ENCODE data around the gene TMEM145. TPM values are rescaled to one million over a fixed set of nuclear protein-coding genes. Genes with fewer than 3 reads are reported as not detected.

The TMEM145 gene
- total and polyA plus RNA-seq, 9 of the 15 experiments (the other 6 are each of a cell fraction or from before 2014, with no cell fraction given): 0.80 to 5.5 (median 1.9) TPM; not detected in 3

DNA sequence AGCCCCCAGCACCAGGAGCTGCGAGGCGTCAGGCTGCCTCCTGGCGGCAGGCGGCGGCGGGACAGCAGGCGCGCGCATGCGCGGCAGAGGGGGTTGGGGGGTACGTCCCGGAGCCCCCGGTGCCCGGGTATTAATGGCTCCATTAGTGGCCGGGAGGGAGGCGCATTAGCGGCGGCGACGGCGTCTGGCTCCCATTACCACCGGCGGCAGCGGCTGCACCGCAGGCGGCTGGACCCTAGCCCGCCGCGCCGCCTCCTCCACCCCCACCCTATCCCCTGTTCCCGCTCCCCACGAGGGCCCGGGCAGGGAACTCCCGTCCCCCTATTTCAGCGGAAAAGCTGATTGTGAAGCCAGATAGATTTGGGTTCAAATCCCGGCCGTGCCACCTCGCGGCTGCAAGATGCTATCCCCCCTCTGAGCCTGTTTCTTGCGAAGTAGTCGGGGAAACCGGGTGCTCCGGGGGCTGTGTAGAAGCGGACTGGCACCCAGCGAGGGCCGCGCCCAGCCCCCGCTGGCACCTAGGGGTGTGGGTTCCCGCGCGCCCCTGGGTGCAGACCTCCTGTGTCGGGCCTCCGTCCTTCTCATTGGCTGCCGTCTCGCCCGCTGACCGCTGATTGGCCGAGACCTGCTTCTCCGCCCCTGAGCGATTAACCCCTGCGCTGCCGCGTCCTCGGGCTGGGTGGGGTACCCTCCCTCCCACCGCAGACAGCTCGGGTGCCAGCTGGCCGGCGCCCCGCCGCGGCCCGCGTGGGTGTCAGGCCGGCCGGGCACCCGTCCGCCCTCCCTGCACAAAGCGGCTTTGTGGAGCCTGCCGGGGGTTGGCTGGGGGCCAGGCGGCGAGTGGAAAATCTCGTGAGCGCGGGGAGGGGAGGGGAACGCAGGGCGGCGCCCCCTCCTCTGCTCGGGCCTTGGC, 33.0 kb upstream of the TMEM145 start (continued):
- TF ChIP-seq TAF1 (IDR thresholded peaks at IDR 0.05; ENCODE audit: control insufficient read depth, extremely low read depth, insufficient read depth, low read length, severe bottlenecking) (peak; percentile 37), ZBTB1 (CRISPR knock-in tag; IDR thresholded peaks at IDR 0.05; ENCODE audit: borderline replicate concordance, low read depth) (peak; percentile 12; the same call in 1 of the 2 replicates), HNRNPH1 (optimal IDR thresholded peaks at IDR 0.05; ENCODE audit: low read depth, low read length) (no peak), MBD2 (IDR thresholded peaks at IDR 0.05; ENCODE audit: borderline replicate concordance, low read depth) (peak; percentile 74; the same call in 1 of the 2 replicates), ZNF507 (tag; conservative IDR thresholded peaks at IDR 0.05) (no peak), XRCC5 (IDR thresholded peaks at IDR 0.05; ENCODE audit: low read depth, low read length) (peak; percentile 49), NBN (IDR thresholded peaks at IDR 0.05; ENCODE audit: low read depth) (0 out of 2 replicates have a peak, but pooled peaks have one; percentile 0), TBL1XR1 (IDR thresholded peaks at IDR 0.05; ENCODE audit: low read length in 2 of 2) (no peak; a peak in 1 of 4 replicates), GTF2E2 (tag; IDR thresholded peaks at IDR 0.05) (no peak), BHLHE40 (IDR thresholded peaks at IDR 0.05; ENCODE audit: low read length) (peak; percentile 77), BRD4 (IDR thresholded peaks at IDR 0.05) (no peak), POLR3A (IDR thresholded peaks at IDR 0.05; ENCODE audit: borderline replicate concordance, extremely low read depth, insufficient read depth, insufficient read length) (no peak), E4F1 (CRISPR knock-in tag; IDR thresholded peaks at IDR 0.05; ENCODE audit: borderline replicate concordance) (no peak), HNRNPK (IDR thresholded peaks at IDR 0.05; ENCODE audit: low read depth, low read length, poor library complexity, severe bottlenecking) (peak; percentile 95)
- TF ChIP-seq, protein P1, sequence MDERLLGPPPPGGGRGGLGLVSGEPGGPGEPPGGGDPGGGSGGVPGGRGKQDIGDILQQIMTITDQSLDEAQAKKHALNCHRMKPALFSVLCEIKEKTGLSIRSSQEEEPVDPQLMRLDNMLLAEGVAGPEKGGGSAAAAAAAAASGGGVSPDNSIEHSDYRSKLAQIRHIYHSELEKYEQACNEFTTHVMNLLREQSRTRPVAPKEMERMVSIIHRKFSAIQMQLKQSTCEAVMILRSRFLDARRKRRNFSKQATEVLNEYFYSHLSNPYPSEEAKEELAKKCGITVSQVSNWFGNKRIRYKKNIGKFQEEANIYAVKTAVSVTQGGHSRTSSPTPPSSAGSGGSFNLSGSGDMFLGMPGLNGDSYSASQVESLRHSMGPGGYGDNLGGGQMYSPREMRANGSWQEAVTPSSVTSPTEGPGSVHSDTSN (CRISPR knock-in tag; IDR thresholded peaks at IDR 0.05; ENCODE audit: low read depth): no peak
- TF ChIP-seq, protein P1 (tag; conservative IDR thresholded peaks at IDR 0.05; ENCODE audit: low read depth): no peak
- TF ChIP-seq, protein P2, sequence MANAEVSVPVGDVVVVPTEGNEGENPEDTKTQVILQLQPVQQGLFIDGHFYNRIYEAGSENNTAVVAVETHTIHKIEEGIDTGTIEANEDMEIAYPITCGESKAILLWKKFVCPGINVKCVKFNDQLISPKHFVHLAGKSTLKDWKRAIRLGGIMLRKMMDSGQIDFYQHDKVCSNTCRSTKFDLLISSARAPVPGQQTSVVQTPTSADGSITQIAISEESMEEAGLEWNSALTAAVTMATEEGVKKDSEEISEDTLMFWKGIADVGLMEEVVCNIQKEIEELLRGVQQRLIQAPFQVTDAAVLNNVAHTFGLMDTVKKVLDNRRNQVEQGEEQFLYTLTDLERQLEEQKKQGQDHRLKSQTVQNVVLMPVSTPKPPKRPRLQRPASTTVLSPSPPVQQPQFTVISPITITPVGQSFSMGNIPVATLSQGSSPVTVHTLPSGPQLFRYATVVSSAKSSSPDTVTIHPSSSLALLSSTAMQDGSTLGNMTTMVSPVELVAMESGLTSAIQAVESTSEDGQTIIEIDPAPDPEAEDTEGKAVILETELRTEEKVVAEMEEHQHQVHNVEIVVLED (CRISPR knock-in tag; IDR thresholded peaks at IDR 0.05): no peak
- TF ChIP-seq, protein P3, sequence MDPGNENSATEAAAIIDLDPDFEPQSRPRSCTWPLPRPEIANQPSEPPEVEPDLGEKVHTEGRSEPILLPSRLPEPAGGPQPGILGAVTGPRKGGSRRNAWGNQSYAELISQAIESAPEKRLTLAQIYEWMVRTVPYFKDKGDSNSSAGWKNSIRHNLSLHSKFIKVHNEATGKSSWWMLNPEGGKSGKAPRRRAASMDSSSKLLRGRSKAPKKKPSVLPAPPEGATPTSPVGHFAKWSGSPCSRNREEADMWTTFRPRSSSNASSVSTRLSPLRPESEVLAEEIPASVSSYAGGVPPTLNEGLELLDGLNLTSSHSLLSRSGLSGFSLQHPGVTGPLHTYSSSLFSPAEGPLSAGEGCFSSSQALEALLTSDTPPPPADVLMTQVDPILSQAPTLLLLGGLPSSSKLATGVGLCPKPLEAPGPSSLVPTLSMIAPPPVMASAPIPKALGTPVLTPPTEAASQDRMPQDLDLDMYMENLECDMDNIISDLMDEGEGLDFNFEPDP (CRISPR knock-in tag; IDR thresholded peaks at IDR 0.05): no peak

Data from K562 (cell line).